HFFc6 (cell line): Measurements from ENCODE around the gene CCDC92. TPM values are rescaled to one million over a fixed set of nuclear protein-coding genes. Genes with fewer than 3 reads are reported as not detected.

Source experiments
- DNase-seq: peaks from one replicate; pipeline ENCODE4 v3.0.0-alpha.2; 2018
- H3K27ac Mint-ChIP-seq: 2 replicates; pipeline ENCODE4 v1.8.0; 2020; ENCODE audit warnings: mild to moderate bottlenecking, mixed read lengths
- H3K27me3 Mint-ChIP-seq: 2 replicates; pipeline ENCODE4 v1.8.0; 2021; ENCODE audit warnings: mild to moderate bottlenecking, moderate library complexity, mixed read lengths; ENCODE audit not compliant: insufficient read depth
- H3K36me3 Mint-ChIP-seq: 2 replicates; pipeline ENCODE4 v1.8.0; 2021; ENCODE audit warnings: low read depth, mixed read lengths
- H3K4me1 Mint-ChIP-seq: 2 replicates; pipeline ENCODE4 v1.8.0; 2020; ENCODE audit warnings: low read depth, mixed read lengths
- H3K4me3 Mint-ChIP-seq: 2 replicates; pipeline ENCODE4 v1.8.0; 2020; ENCODE audit warnings: mild to moderate bottlenecking, moderate library complexity, mixed read lengths
- H3K9me3 Mint-ChIP-seq: 2 replicates; pipeline ENCODE4 v1.8.0; 2020; ENCODE audit warnings: mild to moderate bottlenecking, mixed read lengths
- CTCF ChIP-seq: fragments of 200-600 bp; sonication (generic); IDR thresholded peaks from 2 replicates; pipeline ENCODE4 v1.5.0; 2021; ENCODE audit warnings: antibody characterized with exemption, mild to moderate bottlenecking
- total RNA-seq, 6 experiments: library from RNA; stranded (reverse); fragmentation: NEBNext Ultra II Directional; extraction: Animal tissue kit (Norgen Biotek cat#: 25700); gene quantifications; 2 replicates in 1 of 6; 3 replicates in 5 of 6; pipeline ENCODE4 v1.2.3, GENCODE V29; 2021

CCDC92 gene
- total RNA-seq, 6 experiments from 2014 or later, result 48.3 to 55.1 (median 51.6) TPM

- Mint-ChIP-seq H3K36me3 (no peaks in the 10 kb centered on the region), H3K27me3 (peaks cover 15% of the 10 kb centered on the region), H3K4me3 (no peak overlapping the region), H3K27ac (no peak overlapping the region), H3K4me1 (peaks cover 8% of the 10 kb centered on the region), H3K9me3 (no peaks in the 10 kb centered on the region)
- no peak for TF ChIP-seq CTCF
- no peak for DNase-seq
Observed at GRCh38 chr12:123924539-123924938, 48.1 kb downstream of the CCDC92 start.

- Mint-ChIP-seq H3K27me3 (peaks cover 10% of the 10 kb centered on the region), H3K4me1 (peaks cover 14% of the 10 kb centered on the region)
Observed at GRCh38 chr12:123923927-123924326, 48.7 kb downstream of the CCDC92 start.

GRCh38 chr12:123923038-123923437 lies 49.6 kb downstream of the CCDC92 start:
- Mint-ChIP-seq H3K27me3 (peaks cover 10% of the 10 kb centered on the region), H3K9me3 (no peaks in the 10 kb centered on the region), H3K4me3 (no peak overlapping the region), H3K4me1 (peaks cover 20% of the 10 kb centered on the region), H3K36me3 (no peaks in the 10 kb centered on the region), H3K27ac (no peak overlapping the region)
- DNase-seq, result no peak
- TF ChIP-seq CTCF, result no peak

More at GRCh38 chr12:123923927-123924326, 48.7 kb downstream of the CCDC92 start:
- no peak overlapping the region for H3K4me3 Mint-ChIP-seq
- no peak for TF ChIP-seq CTCF
- H3K9me3 Mint-ChIP-seq, result no peaks in the 10 kb centered on the region
- H3K36me3 Mint-ChIP-seq, result no peaks in the 10 kb centered on the region
- H3K27ac Mint-ChIP-seq, result no peak overlapping the region
- no peak for DNase-seq

- H3K36me3 Mint-ChIP-seq, result no peaks in the 10 kb centered on the region
- peaks cover 5% of the 10 kb centered on the region for H3K27me3 Mint-ChIP-seq
Observed at GRCh38 chr12:123919980-123920360, 52.7 kb downstream of the CCDC92 start.

GRCh38 chr12:123917337-123917850 lies 55.2 kb downstream of the CCDC92 start:
- no peak overlapping the region for H3K4me3 Mint-ChIP-seq
- peaks cover 29% of the 10 kb centered on the region for H3K4me1 Mint-ChIP-seq
- DNase-seq, result no peak
- H3K27ac Mint-ChIP-seq, result no peak overlapping the region
- no peaks in the 10 kb centered on the region for H3K36me3 Mint-ChIP-seq
- no peak for TF ChIP-seq CTCF
- no peaks in the 10 kb centered on the region for H3K9me3 Mint-ChIP-seq
- peaks cover 5% of the 10 kb centered on the region for H3K27me3 Mint-ChIP-seq

More at GRCh38 chr12:123919980-123920360, 52.7 kb downstream of the CCDC92 start:
- DNase-seq, result no peak
- no peaks in the 10 kb centered on the region for H3K9me3 Mint-ChIP-seq
- no peak for TF ChIP-seq CTCF
- peak overlapping the region; percentile 69 for H3K4me3 Mint-ChIP-seq
- peaks cover 29% of the 10 kb centered on the region for H3K4me1 Mint-ChIP-seq
- peak overlapping the region; percentile 87 for H3K27ac Mint-ChIP-seq

GRCh38 chr12:123916729-123917128 lies 55.9 kb downstream of the CCDC92 start:
- H3K36me3 Mint-ChIP-seq, result no peaks in the 10 kb centered on the region
- no peak overlapping the region for H3K27ac Mint-ChIP-seq
- no peak for TF ChIP-seq CTCF
- DNase-seq, result no peak
- no peak overlapping the region for H3K4me3 Mint-ChIP-seq
- no peaks in the 10 kb centered on the region for H3K9me3 Mint-ChIP-seq
- H3K27me3 Mint-ChIP-seq, result peaks cover 5% of the 10 kb centered on the region
- peaks cover 29% of the 10 kb centered on the region for H3K4me1 Mint-ChIP-seq
